Measurements from ENCODE around the gene DNAJC15.

Gene DNAJC15

DNA sequence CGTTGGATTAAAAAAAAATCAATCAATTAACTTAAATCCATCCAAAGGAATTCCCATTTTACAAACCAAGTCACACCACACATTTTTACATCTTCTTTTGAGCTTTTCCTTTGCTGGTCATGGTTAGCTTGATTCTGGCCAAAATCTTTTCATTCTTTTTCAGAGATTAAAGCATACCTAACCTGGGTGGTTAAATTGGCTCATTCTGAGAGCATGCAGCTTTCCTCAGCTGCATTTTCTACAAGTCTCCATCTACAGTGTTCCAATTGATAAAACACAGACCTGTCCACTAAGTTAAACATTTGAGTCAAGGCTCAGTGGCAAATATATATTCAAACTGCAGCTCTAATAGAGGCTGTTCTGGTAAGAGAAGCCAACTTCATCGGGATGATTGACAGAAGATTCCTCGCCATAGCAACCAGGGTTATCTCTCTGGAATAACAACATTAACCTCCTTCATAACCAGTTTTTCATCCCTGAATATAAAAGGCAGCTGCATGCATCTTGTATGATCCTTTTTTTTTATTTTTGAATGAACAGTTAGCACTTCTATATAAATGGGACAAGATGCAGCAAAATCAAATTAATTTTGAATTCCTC lies 106.2 kb downstream of the DNAJC15 start:
- DNase-seq, result no peak

DNA sequence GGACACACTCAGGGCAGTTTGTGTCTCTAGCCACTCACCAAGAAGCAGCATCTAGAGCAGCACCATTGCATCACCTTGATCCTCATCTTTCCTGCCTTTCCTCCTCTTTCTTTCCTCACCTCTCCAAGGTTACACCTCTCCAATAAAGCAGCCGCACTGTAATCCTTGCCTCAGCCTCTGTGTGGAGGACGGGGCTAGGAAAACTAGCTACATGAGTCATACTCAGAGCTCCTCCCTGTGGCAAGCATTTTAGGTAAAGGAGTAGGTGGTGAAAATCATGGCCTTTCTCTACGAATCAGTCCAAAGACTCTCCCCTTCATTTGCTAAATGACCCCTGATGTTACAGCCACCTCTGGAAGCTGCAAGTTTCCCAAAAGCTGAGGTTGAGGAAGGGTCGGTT lies 108.9 kb downstream of the DNAJC15 start:
- DNase-seq, result peak; percentile 7

DNA sequence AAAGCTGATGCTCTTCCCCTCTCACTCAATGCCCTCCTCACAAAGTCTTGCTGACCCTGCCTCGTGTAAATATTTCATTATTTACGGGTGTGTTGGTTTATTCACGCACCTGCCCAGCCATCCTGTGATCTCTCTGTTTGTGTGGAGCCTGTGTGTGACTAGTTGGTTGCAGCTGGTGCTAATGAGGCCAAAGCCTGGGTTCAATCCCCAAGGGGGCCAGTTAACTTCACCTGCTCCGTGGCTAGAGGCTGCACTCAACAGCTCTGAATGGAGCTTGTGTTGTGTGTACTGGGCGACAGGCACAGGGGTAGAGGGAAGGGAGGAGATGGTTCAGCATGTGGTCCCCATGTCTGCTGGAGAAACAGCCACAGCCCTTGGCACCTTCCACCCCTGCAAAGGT lies 109.5 kb downstream of the DNAJC15 start:
- no peak for DNase-seq

DNA sequence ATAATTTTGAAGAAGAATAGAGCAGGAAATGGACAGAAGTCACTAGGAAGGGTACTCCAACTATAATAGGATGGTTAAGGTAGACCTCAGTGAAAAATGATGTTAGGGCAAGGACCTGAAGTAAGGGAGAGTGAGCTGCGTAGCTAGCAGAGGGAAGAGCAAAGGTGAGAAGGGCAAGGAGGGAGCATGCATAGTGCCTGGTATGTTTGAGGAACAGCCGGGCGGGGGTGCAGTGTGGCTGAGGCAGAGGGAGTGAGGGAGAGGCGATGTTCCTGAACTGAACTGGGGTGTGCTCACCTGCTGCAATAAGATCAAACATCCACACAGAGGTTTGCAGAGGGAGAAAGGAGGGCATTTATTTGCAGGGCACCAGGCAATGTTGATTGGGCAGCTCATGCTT lies 110.4 kb downstream of the DNAJC15 start:
- no peak for DNase-seq

DNA sequence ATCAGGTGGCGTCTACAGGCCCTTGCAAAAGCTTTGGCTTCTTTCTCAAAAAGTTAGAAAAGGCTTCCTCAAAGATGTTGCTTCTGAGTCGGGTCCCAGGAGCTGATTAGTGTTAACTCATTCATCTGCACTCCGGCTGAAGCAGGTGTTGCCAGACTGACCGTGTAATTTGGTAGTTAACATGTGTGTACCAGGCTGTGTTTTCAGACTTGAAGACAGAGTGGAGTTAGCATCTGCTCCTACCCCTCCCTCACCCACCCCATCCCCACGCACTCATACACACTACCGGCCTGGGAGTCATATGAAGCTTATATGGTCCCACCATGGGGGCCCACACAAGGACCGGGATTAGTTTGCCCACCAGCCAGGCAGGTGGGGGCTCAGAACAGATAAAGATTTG lies 111.5 kb downstream of the DNAJC15 start:
- no peak for DNase-seq

DNA sequence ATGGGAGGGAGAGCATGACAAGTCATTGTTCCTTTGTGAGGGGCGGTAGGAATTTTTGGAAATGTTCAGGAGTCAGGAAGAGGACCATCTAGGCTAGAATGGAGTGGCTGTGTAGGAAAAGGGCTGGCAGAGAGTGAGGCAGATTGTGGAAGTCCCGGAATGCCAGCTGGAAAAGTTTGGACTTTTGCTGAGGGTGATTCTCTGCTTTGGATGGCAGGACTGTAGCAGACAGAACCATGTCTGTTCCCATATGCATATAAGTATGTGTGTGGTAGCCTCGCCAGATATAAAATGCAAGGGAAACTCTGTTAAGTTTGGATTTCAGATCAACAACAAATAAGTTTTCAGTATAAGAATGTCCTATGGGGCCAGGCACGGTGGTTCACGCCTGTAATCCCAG lies 112.1 kb downstream of the DNAJC15 start:
- DNase-seq, result no peak

DNA sequence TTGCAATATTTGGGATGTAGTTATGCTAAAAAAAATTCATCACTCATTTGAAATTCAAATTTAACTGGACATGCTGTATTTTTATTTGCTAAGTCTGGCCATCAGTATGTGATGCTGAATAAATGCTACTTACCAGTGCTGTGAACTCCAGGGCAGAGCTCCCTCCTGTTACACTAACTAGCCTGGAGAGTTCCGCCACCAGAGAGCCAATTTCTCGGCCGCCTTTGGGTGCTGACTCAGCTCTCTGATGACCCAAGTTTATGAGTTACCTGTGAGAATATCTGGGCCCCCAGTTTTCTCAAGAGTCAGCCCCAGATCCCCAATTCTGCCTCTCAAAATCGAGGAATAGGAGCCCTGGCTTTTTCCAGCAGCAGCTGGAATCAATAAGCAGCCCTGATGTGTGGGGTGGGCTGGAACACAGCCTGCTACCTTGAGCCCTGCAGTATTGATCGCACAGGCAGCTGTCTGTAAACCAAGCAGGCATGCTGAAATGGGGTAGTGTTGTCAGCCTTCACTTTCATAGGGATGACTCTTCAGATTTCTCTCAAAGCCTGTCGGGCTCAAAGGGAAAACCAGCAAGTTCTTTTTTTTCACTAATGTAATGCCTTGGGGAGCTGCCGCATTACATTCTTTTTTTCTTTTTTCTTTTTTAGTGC lies 113.7 kb downstream of the DNAJC15 start:
- no peak for DNase-seq

DNA sequence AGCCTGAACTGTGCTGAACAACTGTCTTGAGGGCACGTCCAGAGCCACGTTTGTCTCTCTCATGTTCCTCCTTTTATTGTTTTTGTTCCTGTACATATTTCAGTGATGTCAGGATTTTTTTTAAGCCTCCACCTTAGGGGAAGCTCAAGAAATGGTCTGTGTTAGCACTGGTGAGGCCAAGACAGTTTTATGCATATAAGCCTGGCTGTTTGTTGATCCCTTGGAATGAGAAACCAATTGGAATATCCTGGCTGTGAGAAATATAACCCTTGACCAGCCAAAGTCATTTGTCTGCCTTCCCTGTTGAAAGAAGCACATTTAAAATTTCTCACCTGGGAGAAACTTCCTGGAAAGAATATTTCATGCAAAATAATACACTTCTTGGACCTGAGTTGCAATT lies 115.8 kb downstream of the DNAJC15 start:
- no peak for DNase-seq

DNA sequence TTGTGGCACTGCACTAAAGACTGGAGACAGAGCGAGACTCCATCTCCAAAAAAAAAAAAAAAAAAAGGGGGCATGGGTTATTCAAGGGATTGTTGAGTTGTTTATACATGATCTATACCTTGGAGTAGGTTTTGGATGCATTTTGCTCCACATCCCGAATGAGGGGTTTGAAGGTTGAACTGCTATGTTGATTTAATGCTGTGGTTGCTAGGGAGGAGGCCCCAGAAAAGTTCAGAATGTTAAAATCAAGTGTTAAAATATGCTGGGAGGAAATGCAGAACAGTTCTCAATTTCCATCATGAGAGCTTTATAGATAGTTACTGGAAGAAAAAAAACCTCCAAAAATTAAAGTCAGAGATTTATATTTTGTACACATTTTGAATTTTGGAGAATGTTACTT lies 116.5 kb downstream of the DNAJC15 start:
- DNase-seq, result no peak

DNA sequence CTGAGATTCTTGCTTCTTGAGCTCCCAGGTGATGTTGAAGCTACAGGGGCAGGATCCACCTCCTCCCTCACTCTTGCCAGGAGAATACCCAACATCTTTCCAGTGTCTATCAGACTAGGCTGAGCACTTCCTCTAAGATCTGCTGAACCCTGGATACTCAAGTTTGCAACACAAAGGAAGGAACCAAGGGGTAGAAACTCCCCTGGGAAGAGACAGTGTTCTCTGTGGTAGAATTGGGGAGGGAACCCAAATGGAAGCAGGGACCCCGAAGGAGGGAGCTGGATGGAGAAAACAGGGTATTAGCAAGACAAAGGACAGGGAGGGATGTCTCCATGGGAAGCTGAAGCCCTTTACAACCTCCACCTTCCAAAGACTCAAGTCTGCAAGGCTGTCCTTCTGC lies 117.6 kb downstream of the DNAJC15 start:
- DNase-seq, result no peak

DNA sequence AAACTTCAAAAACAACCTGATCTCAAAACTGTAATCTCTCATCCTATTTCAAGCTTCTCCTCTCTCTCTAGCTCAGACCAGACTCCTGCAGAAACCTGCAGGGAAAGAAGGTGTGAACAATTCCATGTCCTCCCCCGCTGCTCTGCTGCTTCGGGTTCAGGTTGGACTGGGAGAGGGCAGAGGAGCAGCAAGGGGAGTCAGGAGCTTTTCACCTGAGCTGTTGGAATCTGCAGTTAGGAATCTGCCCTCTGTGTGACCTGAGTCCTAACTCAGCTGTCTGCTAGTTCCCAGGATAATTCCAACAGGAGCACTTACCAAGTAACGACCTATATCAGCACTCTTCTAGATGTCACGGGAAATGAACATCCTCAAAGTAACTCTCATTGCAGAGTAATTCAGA lies 118.3 kb downstream of the DNAJC15 start:
- no peak for DNase-seq

DNA sequence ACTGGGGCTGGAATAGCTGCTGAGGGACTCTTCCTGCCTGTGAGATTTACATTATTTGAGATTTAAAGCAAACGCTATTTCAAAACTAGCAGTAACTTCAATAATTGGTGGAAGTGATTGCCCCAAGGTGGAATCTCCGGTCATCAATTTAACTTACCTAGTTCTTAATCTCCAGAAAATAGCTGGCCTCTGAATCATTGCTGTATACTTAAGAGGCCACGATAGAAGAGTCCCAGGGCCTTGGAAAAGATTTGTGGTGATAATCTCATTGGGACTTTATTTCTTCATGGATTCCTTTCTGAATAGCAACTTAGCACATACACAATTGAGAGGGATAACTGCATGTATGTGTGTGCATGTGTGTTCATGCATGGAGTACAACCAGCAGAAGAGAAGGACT lies 120.2 kb downstream of the DNAJC15 start:
- no peak for DNase-seq

DNA sequence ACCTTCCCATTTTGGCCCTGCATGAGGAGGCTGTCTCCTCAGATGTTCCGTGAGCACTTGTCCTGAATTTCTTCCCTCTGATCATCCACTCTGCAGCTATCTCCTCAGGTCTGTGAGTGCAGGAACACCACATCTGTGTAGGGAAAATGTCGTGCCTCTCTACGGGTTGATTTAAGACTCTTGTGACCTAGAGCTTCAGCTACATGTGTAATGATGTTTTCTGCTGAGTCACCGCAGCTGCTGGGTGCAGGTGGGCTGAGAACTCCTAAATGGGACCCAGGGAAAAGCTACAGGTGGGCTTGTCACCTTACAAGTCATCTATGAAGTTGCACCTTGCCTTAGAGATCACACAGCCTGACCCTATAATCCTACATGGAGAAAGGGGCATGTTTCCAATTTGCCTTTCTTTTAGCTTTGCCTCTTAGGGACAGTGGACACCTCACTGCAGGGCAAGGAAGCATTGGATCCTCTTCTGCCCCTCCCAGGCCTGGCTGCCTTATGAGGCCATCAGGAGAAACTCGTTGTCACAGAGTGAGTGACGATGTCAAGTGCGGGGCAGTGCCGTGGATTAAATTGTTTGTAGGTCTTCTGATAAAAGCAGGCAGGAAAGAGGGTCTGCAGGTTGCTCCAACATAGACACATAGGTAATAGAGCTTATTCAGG lies 122.3 kb downstream of the DNAJC15 start:
- DNase-seq, result no peak

DNA sequence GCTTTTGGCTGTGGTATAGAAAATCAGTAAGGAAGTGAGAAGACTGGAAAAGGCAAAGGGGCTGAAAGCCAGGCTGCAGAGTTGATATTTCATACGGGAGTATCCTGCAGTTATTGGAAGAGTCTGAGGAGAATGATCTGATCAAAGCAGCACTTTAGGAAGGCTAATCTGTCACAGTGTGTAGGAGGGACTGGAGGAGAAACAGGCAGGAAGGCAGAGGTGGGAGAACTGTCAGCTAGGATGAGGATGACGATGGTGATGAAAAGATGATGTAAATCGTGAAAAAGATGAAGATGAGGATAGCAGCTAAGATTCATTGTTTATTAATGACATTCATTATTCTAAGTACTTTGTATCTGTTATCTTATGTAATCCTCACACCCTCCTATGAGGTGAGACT lies 123.0 kb downstream of the DNAJC15 start:
- DNase-seq, result no peak

DNA sequence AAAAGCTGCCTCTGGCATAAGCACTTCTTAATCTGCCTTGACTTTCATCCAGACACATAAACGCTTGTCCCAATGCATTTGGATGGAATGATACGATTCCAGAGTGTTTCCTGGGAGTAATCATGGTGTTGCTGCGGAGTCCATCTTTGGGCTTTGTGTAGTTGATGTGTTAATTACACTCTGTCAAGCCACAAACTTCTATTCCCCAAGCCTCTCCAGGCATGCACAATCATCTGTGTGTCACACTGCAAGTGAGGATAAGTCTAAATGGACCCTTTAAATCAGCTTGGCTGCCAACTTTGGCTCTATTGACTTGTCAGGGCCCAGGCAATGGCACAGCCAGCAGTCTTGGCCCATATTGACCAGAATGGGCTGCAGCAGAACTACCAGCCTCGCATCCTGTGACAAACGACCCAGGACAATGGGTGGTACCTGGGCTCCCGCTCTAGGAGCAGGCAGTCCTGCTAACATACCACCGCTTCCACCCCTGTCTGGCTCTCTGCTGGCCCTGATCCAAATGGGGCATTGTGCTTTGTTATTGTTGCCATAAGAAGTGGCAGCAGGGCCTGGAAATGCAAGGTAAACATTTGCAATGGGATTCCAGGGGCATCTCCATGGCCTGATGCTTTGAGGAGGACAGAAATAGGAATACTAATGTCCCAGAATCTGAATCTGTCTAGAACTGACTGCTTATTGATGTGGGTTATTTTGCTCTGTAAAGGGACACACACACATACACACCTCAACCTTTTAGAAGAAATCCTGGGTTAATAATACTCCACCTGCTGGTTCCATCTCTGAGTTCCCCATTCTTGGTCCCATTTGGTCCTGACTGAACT lies 127.2 kb downstream of the DNAJC15 start:
- no peak for DNase-seq

DNA sequence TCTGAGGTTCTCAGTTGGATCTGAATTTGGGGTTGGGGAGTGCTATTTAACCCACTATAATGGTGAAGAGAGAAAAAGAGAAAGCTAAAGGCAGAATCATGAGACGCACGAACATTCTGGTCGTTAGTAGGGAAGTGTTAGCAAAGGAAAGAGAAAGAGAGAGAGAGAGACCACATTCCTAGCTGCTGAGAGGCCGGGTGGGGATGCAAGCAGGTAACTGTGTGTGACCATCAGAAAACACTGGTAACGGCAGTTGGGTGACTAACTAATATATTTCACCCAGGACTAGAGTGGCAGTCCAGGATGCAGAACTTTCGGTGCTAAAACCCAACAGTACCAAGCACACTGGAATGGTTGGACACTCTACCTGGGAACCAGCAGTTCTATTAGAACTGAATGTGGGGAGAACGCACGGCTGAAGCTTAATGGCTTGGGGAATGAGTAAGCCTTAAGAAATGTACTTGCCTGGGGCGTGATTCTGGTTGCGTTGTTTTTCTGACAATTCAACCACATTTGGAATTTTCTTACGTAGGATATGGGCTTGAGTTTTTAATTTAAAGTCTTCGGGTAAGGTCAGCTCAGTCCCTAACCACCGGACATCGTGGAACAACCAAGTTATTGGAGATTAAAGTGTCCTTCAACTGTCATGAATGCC lies 130.2 kb downstream of the DNAJC15 start:
- peak; percentile 43 for DNase-seq

DNA sequence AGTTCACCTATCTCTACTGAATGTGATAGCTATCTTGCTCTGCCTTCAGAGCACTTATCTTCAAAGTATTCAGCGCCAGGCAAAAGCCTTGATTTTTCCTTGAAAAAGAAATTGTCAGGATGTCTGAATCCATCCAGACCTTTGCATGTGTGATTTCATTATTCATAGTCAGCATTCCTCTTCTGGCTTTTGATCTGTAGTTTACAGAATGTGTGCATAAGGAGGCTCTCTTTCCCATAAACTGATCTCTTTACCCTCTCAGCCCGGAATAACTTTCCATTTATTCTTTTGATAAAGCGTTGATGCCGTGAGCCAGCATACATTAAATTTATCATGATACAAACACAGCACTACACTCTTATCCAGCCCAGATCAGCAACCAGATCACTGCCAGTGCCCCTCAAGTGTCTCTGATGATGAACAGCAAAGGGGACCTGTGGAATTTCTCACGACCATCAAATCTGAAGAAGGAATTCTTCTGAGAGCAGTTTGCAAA lies 130.8 kb downstream of the DNAJC15 start:
- no peak for DNase-seq

DNA sequence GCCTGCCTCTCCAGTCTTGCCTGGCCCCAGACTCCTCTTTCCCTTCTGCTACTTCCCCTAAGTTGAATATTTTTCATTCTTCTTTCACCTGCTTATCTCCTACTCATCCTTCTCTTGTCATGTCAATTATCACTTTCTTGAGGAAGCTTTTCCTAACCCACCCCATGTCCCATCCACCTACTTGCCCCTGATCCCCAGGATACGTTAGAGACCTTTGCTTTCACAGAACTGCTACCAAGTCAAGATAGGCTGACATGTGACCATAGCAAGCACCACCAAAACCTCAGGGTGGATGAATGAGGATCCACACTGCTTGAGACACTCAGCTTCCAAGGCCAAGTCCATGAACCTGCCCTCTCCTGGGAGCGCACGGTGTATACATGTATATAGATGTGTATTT lies 131.5 kb downstream of the DNAJC15 start:
- DNase-seq, result no peak

DNA sequence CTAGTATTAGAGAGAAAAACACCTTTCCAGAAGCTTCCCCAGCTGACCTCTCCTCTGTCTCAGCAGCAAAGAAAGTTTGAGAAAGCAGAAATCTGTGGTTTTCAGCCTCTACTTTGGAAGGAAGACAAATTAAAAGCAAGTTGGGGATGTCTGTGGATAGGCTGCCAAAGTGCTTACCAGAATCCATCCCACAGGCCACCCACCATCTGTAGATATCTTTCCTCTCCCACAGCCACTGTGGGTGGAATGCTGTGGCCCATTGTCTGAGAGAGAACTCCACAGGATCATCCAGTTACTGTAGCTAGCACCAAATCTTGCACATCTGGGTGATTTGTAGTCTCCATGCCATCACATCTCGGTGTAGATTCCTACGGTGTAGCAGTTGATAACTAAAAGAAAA lies 133.5 kb downstream of the DNAJC15 start:
- DNase-seq, result no peak

DNA sequence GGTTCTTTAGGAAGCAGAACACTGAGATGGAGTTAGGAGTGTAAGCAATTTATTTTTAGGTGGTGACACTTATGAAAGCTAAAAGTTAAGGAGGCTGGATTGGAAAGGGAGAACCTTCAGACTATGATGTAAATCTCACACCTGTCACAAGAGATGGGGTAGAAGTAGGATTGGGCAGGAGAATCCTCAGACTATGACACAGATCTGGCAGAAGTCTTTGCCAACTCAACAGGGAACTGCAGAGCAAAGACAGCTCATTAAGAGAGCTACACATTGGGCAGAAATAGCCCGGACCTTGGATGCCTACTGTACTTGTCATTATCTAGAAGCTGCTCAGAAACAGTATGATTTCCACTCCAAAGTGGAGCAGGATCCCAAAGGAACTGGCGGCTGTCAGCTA lies 134.4 kb downstream of the DNAJC15 start:
- DNase-seq, result no peak

DNA sequence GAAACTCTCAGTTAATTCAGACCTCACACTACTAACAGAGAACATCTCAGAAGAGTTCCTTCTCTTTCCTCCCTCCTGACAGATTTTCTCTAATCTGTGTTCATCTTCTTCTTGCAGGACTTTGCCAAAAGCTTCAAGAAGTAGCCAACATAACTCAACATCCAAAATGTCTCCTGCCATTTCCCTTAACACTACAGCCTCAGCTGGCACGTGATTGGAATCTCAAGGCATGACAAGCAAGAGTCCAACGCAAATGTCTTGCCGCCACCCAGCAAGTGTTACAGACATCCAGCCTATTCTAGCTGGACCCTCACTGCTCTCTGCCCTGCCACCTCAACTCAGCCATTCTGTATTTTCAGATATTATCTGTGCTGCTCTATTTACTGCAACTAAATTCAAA lies 135.1 kb downstream of the DNAJC15 start:
- no peak for DNase-seq

DNA sequence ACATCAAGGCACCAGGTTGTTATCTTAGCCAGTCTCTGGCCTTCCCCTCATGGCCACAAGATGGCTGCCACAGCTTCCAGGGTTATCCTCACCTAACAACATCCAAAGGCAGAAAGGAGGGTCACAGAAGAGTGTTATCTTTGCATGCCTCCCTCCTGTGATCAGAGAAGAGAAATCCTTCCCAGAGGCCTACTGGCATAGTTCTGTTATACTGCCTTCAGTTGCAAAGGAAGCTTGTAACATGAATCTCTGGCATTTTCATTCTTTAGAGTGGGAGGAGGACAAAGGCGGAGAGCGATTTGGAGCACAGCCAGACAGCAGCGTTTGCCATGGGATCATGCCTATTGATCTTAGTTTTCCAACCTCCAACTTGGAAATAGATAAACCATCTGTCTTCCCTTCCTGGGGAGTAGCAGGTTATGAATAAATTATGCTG lies 135.7 kb downstream of the DNAJC15 start:
- DNase-seq, result no peak

Measured in HCEC 1CT (cell line).